T47D (cell line): ENCODE data around the gene MYCT1.

Experiments
- DNase-seq, 2 experiments: peaks; one replicate each; pipeline versions ENCODE4 v3.0.0 to v3.0.0-alpha.2; 2011 to 2012; ENCODE audit warnings: low read depth in 1 of 2, low spot score in 1 of 2
- JUND ChIP-seq: IDR thresholded peaks from 2 replicates; pipeline ENCODE4 v1.6.1; 2012; ENCODE audit warnings: low read depth
- in situ Hi-C: cut with HindIII; loops from 2 replicates; pipeline ENCODE4 v1.10.0; 2016; ENCODE audit warnings: low sequenced_read_pairs, low pct_unique_long_range_greater_than_20kb

Gene MYCT1

DNA sequence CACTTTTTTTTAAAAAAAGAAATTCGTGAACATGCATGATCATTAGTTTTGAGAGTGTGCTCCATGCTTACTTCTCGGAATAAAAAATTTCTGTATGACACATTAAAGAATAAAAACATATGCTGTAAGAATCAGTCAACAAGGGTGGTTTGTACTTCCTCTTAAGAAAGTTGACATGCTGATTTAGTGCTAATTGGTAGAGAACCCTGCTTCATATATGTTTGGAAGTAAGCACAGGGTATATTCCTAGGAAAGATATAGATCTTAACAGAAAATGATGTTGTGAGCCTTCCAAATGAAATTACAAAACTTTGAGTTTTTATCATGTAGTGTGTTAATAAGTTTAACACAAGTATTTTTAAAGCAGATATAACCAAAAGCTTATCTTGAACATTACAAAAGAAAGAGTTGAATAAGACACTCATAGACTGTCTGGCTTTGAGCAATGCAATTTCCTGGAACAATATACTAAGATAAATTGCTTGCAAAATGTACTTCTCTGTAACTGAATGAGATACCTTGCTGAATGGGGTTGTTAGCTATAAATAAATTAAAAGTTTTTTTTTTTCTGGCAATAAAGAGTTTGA lies 39.1 kb downstream of the MYCT1 start:
- in situ Hi-C loops = no loop called here
- no peak for TF ChIP-seq JUND
- no peak for DNase-seq

DNA sequence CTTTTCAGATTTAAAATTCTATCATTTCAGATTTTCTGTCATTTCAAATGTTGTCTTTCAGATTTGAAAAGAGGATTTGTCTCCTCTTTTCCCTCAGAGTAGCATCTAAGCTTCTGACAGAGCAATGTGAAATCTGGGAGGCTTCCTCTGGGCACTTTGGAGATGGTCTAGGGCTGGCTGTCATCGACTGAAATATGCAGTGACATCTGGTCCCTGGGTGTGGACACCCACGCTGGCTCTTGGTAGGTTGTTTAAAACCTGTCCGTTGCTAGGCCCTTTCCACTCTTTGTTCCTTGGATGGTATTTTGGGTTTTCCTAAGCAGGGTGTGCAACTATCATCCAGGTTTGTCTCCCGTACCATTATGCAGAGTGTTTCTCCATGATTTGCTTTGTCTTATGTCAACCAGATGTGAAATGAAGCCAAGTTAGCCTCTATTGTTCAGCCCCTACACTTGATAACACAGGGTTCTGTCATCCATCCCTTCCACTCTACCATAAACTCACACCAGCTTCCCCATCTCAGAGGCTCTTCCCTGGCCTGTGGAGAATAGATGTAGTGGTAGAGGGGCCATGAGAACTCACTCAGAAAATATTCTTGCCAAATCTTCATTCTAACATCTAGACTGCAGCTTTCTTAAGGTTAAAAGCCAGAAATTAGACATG lies 47.9 kb downstream of the MYCT1 start:
- no peak for DNase-seq
- TF ChIP-seq JUND = no peak
- in situ Hi-C loops = no loop called here

- TF ChIP-seq JUND = no peak
- in situ Hi-C loops = no loop called here
- DNase-seq = no peak
These were observed 48.5 kb downstream of the MYCT1 start for GRCh38 chr6:152746172-152746553.

GRCh38 chr6:152748843-152749242 lies 51.1 kb downstream of the MYCT1 start:
- DNase-seq = peak in 1 of 2 experiments; percentile 25
- in situ Hi-C loops = no loop called here
- TF ChIP-seq JUND = no peak

GRCh38 chr6:152749336-152749735 lies 51.6 kb downstream of the MYCT1 start:
- no peak for TF ChIP-seq JUND
- in situ Hi-C loops = no loop called here
- no peak for DNase-seq

DNA sequence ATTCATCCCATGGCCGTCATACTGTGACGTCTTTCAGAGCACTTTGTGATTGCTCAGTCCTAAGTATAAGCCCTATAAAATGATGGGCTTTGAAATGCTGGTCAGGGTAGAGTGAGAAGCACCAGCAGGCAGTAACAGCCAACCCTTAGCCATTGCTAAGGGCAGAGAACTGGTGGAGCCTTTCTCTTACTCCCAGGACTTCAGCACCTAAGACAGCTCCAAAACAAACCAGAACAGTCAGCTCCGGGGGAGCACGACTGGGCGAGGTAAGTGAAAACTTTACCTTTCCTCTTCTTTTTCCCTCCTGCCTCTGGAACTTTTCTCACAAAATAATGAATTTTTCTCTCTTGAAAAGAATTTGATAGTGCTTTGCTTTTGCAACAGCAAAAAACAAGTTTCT lies 53.0 kb downstream of the MYCT1 start, which contains the start of gene VIP:
Gene VIP (plus strand): TSS at position 104 of the 400 bp plus-strand sequence. CDS start 1,381 bp downstream, outside the sequence.
- peak; percentile 16 to 76 for DNase-seq
- in situ Hi-C loops = no loop called here
- TF ChIP-seq JUND = no peak

DNA sequence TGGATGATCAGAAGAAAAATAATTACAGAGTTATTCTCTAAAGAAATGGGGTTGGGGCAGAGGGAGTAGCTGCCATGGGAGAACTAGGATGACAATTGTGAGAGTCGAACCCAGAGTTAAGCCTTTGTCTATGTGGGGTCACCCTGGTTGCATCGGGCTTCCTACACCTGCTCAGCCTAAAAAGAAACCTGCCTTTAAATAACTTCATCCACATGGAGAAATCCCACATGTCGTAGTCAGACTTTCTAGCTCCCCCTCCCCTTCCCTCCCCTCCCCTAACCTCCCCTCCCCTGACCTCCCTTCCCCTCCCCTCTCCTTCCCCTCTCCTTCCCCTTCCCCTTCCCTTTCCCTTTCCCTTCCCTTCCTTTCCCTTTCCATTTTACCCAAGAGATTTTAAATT lies 67.6 kb downstream of the MYCT1 start:
- DNase-seq = no peak
- no peak for TF ChIP-seq JUND
- in situ Hi-C loops = no loop called here

- no peak for DNase-seq
- in situ Hi-C loops = no loop called here
- no peak for TF ChIP-seq JUND
These were observed 71.5 kb downstream of the MYCT1 start for GRCh38 chr6:152769159-152769558.

- no peak for TF ChIP-seq JUND
- in situ Hi-C loops = no loop called here
- DNase-seq = no peak
These were observed 72.3 kb downstream of the MYCT1 start for GRCh38 chr6:152769993-152770392.

DNA sequence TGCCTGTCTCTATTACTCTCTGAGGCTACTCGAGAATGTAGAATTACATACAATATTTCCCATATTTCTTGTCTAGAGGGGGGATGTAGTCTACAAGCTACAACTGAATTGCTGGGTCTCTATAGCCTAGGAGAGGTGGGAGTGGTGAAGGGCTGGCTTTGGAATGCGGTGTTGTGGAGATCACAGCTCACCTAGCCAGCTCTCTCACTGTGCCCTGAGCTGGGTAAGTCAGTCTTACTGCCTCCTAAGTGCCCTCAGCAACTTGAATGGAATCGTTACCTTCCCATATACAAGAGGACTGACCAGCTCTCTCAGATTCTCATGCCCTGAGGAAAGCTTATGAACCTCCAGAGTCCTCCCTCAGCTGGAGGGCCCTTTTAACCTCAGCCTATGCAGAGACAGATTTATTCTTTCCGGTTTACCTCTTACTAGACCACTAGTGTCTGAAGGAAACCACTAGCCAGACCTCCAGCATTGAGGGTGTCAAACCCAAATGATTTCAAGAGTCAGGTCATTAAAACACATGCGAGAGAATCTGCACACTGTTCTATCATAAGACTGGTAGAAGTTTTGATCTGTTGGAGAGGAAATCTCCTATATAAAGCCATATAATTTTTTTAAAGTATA lies 73.5 kb downstream of the MYCT1 start:
- TF ChIP-seq JUND = no peak
- DNase-seq = no peak
- in situ Hi-C loops = no loop called here
